GM18505 (cell line): ENCODE results near the gene MRPL36.

Experiments used
- ATAC-seq: cut with Tn5 transposase; IDR thresholded peaks from one replicate; pipeline ENCODE4 v1.9.1; 2021; ENCODE audit not compliant: unreplicated experiment
- POLR2A ChIP-seq: IDR thresholded peaks from 4 replicates; pipeline ENCODE4 v1.6.1; 2011; ENCODE audit warnings: borderline replicate concordance; ENCODE audit not compliant: insufficient read depth, insufficient read length; ENCODE audit errors: extremely low read depth

Gene MRPL36

GRCh38 chr5:1836891-1837880, 37.5 kb upstream of the MRPL36 start:
- no peak for TF ChIP-seq POLR2A
- no peak for ATAC-seq

- no peak for ATAC-seq
- no peak for TF ChIP-seq POLR2A
Measured at GRCh38 chr5:1836176-1836890, 36.7 kb upstream of the MRPL36 start.

GRCh38 chr5:1835431-1835830, 35.8 kb upstream of the MRPL36 start:
- TF ChIP-seq POLR2A: no peak
- no peak for ATAC-seq

- no peak for TF ChIP-seq POLR2A
- no peak for ATAC-seq
Measured at GRCh38 chr5:1834721-1835429, 35.2 kb upstream of the MRPL36 start.

GRCh38 chr5:1834022-1834551, 34.5 kb upstream of the MRPL36 start:
- no peak for TF ChIP-seq POLR2A
- ATAC-seq: no peak

- no peak for TF ChIP-seq POLR2A
Measured at GRCh38 chr5:1833264-1834021, 33.8 kb upstream of the MRPL36 start.

GRCh38 chr5:1832511-1833250, 33.0 kb upstream of the MRPL36 start:
- no peak for ATAC-seq
- no peak for TF ChIP-seq POLR2A

More at GRCh38 chr5:1833264-1834021, 33.8 kb upstream of the MRPL36 start:
- ATAC-seq: no peak

GRCh38 chr5:1831677-1832313, 32.2 kb upstream of the MRPL36 start:
- ATAC-seq: no peak
- TF ChIP-seq POLR2A: no peak

- no peak for ATAC-seq
- no peak for TF ChIP-seq POLR2A
Measured at GRCh38 chr5:1831257-1831656, 31.6 kb upstream of the MRPL36 start.

GRCh38 chr5:1830571-1831228, 31.1 kb upstream of the MRPL36 start:
- ATAC-seq: no peak
- TF ChIP-seq POLR2A: no peak

- no peak for ATAC-seq
- no peak for TF ChIP-seq POLR2A
Measured at GRCh38 chr5:1827886-1828397, 28.3 kb upstream of the MRPL36 start.
